WTC11 (cell line): ENCODE data around the gene TNNC2.

Source experiments
- ATF1 ChIP-seq: sonication (generic); formaldehyde crosslinking; IDR thresholded peaks from 2 replicates; pipeline ENCODE4 v1.8.1; 2023; ENCODE audit warnings: mild to moderate bottlenecking, moderate library complexity, missing genetic modification reagents
- NR2C2 ChIP-seq: sonication (generic); formaldehyde crosslinking; IDR thresholded peaks from 2 replicates; pipeline ENCODE4 v1.8.0; 2022; ENCODE audit warnings: mild to moderate bottlenecking, missing genetic modification reagents
- NR3C1 ChIP-seq: sonication (generic); formaldehyde crosslinking; conservative IDR thresholded peaks from 2 replicates; pipeline ENCODE4 v1.8.1; 2023; ENCODE audit warnings: low read depth, mild to moderate bottlenecking, missing genetic modification reagents
- OVOL2 ChIP-seq: fragments of 250-450 bp; sonication (Bioruptor Pico); IDR thresholded peaks from 2 replicates; pipeline ENCODE4 v1.9.0; 2021; ENCODE audit warnings: mild to moderate bottlenecking, borderline replicate concordance
- TCF7 ChIP-seq: sonication (generic); formaldehyde crosslinking; IDR thresholded peaks from 2 replicates; pipeline ENCODE4 v1.8.0; 2022; ENCODE audit warnings: mild to moderate bottlenecking, low read depth, missing genetic modification reagents, moderate library complexity
- TEAD4 ChIP-seq: sonication (generic); formaldehyde crosslinking; IDR thresholded peaks from 2 replicates; pipeline ENCODE4 v1.8.0; 2022; ENCODE audit warnings: mild to moderate bottlenecking, missing genetic modification reagents
- ZNF121 ChIP-seq: sonication (generic); formaldehyde crosslinking; IDR thresholded peaks from 2 replicates; pipeline ENCODE4 v1.8.0; 2023; ENCODE audit warnings: missing genetic modification reagents
- ZNF512 ChIP-seq: sonication (generic); formaldehyde crosslinking; IDR thresholded peaks from 2 replicates; pipeline ENCODE4 v1.8.1; 2022; ENCODE audit warnings: missing genetic modification reagents, borderline replicate concordance
- TF ChIP-seq, protein P1 (sequence below): fragments of 200-600 bp; IDR thresholded peaks from 2 replicates; pipeline ENCODE4 v1.8.0; 2022; ENCODE audit warnings: antibody characterized with exemption
- TF ChIP-seq, protein P2 (sequence below): sonication (generic); formaldehyde crosslinking; conservative IDR thresholded peaks from 2 replicates; pipeline ENCODE4 v1.8.1; 2022; ENCODE audit warnings: mild to moderate bottlenecking, missing genetic modification reagents
- TF ChIP-seq, protein P3 (sequence below): sonication (generic); formaldehyde crosslinking; IDR thresholded peaks from 2 replicates; pipeline ENCODE4 v1.8.1; 2023; ENCODE audit warnings: mild to moderate bottlenecking, missing genetic modification reagents, moderate library complexity
- TF ChIP-seq, protein P4 (sequence below): sonication (generic); formaldehyde crosslinking; IDR thresholded peaks from 2 replicates; pipeline ENCODE4 v1.8.1; 2023; ENCODE audit warnings: mild to moderate bottlenecking, missing genetic modification reagents

DNA sequence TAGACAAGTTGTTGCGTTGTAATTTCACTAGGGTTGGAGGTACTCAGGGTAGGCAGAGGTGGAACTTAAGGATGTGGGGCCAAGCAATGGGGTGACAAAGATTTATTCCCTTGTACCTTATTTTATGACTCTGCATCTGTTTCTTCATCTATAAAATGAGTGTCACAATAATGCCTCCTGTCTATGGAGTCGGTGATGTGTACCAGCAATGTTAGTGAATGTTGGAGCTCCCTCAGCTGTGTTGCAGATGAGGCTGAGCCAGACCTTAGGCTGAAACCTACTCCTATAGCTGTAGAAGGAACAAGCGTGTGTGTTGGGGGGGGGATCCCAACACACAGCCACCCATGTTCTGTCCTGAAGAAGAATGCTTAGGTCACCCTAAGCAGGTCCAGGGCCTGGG is 10.2 kb downstream of the TNNC2 start:
- TF ChIP-seq NR3C1 (CRISPR knock-in tag) (no peak), TEAD4 (CRISPR knock-in tag) (no peak), NR2C2 (CRISPR knock-in tag) (no peak), TCF7 (CRISPR knock-in tag) (no peak), OVOL2 (CRISPR knock-in tag) (no peak), ATF1 (no peak), ZNF121 (no peak), ZNF512 (CRISPR knock-in tag) (no peak)
- TF ChIP-seq, protein P1, sequence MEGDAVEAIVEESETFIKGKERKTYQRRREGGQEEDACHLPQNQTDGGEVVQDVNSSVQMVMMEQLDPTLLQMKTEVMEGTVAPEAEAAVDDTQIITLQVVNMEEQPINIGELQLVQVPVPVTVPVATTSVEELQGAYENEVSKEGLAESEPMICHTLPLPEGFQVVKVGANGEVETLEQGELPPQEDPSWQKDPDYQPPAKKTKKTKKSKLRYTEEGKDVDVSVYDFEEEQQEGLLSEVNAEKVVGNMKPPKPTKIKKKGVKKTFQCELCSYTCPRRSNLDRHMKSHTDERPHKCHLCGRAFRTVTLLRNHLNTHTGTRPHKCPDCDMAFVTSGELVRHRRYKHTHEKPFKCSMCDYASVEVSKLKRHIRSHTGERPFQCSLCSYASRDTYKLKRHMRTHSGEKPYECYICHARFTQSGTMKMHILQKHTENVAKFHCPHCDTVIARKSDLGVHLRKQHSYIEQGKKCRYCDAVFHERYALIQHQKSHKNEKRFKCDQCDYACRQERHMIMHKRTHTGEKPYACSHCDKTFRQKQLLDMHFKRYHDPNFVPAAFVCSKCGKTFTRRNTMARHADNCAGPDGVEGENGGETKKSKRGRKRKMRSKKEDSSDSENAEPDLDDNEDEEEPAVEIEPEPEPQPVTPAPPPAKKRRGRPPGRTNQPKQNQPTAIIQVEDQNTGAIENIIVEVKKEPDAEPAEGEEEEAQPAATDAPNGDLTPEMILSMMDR, result no peak
- TF ChIP-seq, protein P2, sequence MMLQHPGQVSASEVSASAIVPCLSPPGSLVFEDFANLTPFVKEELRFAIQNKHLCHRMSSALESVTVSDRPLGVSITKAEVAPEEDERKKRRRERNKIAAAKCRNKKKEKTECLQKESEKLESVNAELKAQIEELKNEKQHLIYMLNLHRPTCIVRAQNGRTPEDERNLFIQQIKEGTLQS, result no peak
- TF ChIP-seq, protein P3, sequence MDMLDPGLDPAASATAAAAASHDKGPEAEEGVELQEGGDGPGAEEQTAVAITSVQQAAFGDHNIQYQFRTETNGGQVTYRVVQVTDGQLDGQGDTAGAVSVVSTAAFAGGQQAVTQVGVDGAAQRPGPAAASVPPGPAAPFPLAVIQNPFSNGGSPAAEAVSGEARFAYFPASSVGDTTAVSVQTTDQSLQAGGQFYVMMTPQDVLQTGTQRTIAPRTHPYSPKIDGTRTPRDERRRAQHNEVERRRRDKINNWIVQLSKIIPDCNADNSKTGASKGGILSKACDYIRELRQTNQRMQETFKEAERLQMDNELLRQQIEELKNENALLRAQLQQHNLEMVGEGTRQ (CRISPR knock-in tag), result no peak
- TF ChIP-seq, protein P4, sequence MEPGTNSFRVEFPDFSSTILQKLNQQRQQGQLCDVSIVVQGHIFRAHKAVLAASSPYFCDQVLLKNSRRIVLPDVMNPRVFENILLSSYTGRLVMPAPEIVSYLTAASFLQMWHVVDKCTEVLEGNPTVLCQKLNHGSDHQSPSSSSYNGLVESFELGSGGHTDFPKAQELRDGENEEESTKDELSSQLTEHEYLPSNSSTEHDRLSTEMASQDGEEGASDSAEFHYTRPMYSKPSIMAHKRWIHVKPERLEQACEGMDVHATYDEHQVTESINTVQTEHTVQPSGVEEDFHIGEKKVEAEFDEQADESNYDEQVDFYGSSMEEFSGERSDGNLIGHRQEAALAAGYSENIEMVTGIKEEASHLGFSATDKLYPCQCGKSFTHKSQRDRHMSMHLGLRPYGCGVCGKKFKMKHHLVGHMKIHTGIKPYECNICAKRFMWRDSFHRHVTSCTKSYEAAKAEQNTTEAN (CRISPR knock-in tag), result no peak
